Vagina (tissue), 2 donors: ENCODE measurements around the gene PHF21B.

Experiments
- CTCF ChIP-seq, 3 experiments: fragments of 450-650 bp in 2 of 3; fragments of 200-600 bp in 1 of 3; sonication (generic) in 1 of 3; IDR thresholded peaks; one replicate each; pipeline ENCODE4 v1.5.1; 2017 to 2019; ENCODE audit warnings: antibody characterized with exemption in 3 of 3, mild to moderate bottlenecking in 2 of 3, moderate library complexity in 2 of 3
- POLR2A ChIP-seq, 2 donors: fragments of 450-650 bp; IDR thresholded peaks; one replicate each; pipeline ENCODE4 v1.6.1; 2017; ENCODE audit warnings: antibody characterized with exemption in 2 of 2, mild to moderate bottlenecking in 2 of 2, moderate library complexity in 2 of 2

- TF ChIP-seq CTCF (IDR thresholded peaks at IDR 0.05) = no peak
- no peak for TF ChIP-seq POLR2A (IDR thresholded peaks at IDR 0.05)
Measured at GRCh38 chr22:44847380-44847779, 162.4 kb downstream of the PHF21B start.
